CD4-positive, alpha-beta T cell treated with Interleukin-15 for 4 hours (primary cell): ENCODE data around the gene PHYH.
"Not testable (repeated sequence)": the region's sequence is repeated elsewhere in the genome, so short reads cannot be mapped to it uniquely, and the experiment has no call there.

Experiments used
- DNase-seq: peaks from one replicate; pipeline ENCODE4 v3.0.0-alpha.2; 2020; ENCODE audit warnings: low spot score

Gene PHYH

DNA sequence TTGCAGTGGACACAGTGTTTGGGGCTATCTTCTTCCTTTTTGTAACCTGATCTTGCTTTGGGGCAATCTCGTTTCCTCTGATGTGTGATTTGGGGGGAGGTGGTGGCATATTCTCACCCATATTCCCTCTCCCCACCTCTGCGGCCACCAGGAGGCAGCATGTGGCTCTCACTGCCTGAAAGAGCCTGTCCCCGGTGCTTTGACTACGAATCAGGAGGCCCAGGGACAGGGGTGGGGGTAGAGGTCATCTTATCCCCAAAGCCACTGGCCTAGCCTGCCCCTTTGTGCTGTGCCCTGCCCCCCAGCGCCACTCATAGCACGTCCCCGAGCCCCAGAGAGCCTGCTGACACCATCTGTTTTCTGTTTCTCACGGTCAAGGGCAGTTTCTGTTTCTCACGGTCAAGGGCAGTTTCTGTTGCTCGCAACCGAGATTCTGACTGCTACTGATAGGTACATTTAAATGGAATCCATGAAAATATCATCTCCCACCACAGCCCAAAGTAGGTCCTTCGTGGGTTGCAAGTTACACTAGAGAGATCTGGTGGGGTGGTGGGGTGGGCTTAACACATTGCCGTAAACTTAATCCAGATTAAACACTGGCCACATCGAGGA is 28.2 kb downstream of the PHYH start:
- DNase-seq: peak; percentile 48

DNA sequence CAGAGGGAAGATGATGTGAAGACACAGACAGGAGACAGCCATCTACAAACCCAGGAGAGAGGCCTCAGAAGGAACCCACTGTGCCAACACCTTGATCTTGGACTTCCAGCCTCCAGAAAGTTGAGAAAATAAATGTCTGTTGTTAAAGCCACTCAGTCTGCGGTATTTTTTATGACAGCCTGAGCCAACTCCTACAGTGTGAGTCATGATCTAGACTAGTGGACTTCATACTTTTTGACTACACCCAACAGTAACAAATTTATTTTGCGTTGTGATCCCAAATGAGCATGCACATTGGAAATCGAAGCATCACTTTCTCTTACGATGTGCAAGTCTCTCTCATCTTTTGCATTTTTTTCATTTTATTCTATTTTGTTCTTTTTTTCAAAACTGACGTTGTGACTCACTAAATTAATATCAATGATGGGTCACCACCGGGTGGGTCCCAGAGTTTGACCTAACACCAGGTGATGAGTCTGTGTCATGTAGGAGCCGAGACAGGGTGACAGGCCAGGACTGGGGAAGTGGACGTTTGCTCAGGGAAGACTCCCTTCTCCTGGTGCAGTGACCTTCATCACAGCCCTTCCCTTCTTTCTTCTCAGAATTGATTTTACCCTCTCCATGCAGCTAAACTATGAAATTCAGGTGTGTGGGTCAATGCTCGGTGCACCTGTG is 28.9 kb downstream of the PHYH start:
- DNase-seq: no peak

DNA sequence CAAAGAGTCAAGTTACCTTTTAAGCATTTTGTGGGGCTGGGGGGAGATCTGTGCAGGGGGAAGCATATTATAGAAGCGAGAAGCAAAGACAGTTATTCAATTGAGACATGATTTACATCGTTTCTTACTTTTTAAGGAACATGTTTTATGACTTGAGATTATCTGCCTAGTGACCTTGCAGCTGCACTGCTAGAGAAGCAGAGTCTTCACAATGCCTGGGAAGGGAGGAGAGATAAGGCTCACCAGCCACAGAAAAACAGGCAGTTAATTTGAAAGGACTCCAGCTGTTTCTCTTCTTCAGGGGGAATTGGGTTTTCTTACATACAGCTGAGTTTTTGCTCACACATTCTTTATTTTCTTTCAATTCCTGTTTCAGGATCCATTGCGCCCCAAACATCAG is 31.0 kb downstream of the PHYH start:
- DNase-seq: no peak

DNA sequence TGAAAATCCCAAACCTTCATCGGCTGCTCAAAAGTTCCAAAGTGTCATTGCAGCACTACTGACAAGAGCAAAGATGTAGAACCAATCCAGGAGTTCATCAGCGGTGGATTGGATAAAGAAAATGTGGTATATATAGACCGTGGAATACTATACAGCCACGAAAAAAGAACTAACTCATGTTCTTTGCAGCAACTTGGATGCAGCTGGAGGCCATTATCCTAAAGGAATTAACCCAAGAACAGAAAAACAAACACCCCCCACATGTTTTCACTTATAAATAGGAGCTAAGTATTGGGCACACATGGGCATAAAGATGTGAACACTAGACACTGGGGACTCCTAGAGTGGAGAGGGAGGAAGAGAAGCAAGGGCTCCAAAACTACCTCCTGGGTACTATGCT is 31.6 kb downstream of the PHYH start:
- DNase-seq: no peak

DNA sequence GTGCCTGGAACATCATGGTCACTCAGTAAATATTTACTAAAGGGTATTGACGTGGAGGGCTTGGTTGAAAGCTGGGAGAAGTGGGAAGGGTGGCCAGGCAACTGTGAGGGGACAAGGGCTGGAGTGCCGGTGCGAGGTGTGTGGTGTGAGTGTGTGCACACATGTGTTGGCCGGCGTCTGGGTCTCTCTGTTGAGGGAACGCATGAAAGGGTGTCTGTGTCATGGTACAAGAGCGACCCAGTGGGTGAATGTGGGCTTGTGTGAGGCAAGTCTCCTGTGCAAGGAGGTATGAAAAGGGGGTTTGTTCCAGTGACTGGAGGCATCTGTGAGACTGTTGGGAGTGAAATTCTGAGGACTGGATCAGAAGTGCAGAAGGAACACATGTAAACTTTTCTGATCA is 36.3 kb downstream of the PHYH start:
- no peak for DNase-seq

DNA sequence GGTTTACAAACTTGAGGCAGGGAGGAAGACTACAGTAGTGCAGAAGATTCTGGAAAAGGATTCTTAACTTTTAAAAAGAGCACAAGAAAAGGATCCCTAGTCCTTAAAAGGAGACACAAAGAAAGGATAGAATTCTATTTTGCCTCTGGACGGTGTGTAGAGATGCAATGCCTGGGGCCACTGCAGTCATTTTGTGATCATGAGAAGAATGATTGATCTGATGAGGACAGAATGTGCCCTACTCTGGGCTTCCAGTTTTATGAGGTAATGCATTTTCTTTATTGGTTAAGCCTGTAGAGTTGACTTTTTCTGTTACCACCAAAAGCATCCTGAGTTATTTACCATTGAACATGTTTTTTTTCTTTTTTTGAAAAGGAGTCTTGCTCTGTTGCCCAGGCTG is 37.4 kb downstream of the PHYH start:
- DNase-seq: no peak

DNA sequence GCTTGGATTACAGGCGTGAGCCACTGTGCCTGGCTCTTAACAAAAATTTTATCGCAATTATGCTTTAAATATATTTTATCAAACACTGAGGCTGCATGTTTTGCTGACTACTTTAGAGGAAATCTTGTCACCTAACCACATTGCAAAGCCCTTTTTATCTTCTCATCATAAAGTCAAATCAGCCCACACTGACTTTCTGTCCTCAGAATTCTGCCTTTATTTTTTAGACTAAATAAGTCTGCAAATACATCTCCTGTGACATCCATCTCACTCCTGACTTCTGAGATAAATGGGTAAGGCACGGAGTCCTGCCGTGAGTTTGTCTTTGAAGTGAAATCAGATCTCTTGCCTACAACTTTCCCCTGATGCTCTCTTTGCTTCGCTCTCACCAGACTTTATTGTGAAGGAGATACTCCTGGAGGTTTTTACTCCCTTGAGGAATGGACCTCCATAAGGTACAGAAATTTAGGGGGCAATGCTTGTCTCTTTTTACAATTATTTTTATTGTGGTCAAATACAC is 42.2 kb downstream of the PHYH start:
- DNase-seq: no peak

DNA sequence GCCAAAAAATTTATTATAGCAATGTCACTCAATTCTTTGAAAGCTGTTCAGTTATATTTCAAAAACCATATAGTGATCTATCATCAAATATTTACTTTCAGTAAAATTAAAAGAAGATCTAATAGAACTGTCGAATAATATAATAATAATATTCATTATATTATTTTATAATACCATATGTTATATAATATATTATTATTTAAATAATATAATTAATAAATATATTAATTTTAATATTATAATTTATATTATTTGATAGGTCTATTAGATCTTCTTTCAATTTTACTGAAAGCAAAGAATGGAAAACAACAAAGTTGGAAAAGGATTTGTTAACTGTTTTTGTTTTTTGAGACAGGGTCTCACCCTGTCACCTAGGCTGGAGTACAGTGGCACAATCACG is 43.2 kb downstream of the PHYH start:
- no peak for DNase-seq

DNA sequence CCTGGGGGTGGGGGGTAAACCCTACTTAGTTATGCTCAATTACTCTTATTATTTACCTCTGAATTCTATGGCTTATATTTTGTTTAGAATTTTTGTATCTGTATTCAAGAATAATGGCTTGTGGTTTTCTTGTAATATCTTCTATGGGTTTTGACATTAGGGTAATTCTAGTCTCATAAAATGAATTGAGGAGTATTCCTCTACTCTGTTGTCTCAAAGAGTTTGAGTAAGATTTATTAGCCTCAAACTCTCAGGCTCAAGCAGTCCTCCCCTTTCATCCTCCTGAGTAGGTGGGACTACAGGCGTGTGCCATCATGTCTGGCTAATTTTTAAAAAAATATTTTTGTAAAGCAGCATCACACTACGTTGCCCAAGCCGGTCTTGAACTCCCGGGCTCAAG is 46.1 kb downstream of the PHYH start:
- no peak for DNase-seq

DNA sequence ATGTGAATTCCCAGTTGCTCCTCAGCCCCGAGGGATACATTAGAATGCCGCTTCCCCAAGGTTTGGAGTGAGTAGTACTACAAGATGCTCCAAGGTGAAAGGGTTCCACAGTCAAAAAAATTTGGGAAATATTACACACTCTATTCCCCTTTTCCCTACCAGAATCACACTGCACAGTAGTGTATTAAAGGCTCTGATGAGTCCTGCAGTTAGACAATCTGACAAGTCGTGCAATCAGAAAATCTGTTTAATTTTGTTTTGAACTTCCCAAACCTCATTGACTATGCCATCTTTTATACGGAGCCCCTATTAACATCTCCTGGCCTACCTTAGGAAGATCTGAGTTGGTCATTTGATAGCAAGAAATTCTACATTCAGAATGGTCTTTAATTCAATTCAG is 52.1 kb downstream of the PHYH start:
- no peak for DNase-seq

DNA sequence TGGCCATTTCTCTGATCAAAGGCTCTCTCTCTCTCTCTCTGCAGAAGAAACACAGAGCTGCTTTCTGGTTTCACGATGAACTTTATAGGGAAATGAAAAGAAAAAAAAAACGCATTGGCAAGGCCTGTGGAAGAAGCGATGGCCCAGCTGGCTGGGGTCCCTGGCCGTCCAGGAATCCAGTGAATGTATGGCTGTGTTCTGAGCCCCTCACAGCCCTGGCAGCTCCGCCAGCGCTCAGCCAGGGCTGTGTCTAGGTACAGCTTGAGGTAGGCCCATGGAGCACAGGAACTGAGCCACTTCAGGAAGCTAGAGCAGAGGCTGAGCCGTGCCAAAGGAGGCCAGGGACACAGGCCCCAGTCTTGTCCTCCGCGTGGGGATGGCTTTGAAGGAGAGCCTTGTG is 52.6 kb downstream of the PHYH start:
- DNase-seq: no peak

DNA sequence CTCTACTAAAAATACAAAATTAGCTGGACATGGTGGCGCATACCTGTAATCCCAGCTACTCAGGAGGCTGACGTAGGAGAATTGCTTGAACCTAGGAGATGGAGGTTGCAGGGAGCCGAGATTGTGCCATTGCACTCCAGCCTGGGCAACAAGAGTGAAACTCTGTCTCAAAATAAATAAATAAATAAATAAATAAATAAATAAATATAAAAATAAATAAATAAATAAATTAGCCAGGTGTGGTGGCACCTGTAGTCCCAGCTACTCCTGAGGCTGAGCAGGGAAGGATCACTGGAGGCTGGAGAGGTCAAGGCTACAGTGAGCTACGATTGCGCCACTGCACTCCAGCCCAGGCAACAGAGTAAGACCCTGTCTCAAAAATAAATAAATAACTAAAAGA is 57.6 kb downstream of the PHYH start:
- DNase-seq: not testable (repeated sequence)

DNA sequence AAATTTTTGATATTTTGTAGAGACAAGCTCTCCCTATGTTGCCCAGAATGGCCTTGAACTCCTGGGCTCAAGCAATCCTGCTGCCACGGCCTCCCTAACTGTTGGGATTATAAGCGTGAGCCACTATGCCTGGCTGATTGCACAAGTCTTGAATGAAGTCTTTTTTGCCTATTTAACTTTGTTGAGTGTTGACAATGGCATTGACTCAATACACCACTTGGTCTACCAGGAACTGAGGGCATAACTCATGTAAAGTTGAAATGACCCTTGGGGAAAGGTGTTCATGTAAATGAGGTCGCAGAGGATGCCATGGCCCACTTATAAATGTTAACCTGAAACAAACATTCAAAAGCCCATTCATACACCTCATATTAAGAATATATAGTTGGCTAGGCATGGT is 58.3 kb downstream of the PHYH start:
- DNase-seq: no peak

DNA sequence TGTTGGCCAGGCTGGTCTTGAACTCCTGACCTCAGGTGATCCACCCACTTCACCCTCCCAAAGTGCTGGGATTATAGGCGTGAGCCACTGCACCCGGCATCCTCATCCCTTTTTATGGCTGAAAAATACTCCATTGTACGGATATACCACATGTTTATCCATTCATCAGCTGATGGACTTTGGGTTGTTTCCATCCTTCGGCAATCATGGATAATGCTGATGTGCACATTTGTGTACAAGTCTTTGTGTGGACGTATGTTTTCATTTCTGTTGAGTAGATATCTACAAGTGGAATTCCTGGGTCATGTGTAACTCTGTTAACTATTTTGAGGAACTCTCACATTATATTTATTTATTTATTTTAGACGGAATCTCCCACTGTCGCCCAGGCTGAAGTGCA is 59.9 kb downstream of the PHYH start:
- no peak for DNase-seq

DNA sequence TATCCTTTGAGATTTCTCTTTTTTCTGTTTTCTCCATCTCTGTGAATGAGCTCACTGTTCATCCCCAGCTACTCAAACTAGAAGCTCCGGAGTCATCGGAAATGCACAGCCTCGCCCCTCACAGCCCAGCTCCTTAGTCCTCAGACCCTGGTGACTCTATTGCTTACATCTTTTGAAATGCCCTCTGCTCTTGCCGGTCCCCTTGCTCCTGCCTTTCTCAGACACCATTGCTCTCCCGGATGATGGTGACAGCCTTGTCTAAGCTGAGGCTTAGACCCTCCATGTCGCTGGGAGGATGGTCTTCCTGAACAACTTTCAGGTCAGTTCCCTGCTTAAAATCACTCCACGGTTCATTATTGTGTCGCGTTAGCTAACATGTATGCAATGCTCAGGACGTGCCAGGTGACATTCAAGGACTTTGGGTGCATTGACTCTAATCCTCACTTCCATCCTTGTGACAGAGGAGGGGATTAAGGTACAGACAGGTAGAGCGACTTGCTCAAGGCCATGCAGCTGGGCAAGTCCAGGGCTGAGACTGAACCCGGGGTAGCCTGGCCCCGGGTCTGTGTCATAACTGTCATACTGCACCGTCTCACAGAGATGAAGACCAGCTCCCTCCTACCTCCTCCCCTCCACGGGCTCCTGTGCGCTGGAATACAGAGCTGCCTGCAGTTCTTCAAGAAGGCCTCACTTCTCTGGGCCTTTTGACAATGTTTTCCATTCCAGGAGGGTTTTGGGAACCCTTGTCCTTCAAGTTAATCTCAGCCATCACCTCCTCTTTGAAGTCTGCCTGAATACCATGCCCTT is 61.4 kb downstream of the PHYH start:
- DNase-seq: no peak

DNA sequence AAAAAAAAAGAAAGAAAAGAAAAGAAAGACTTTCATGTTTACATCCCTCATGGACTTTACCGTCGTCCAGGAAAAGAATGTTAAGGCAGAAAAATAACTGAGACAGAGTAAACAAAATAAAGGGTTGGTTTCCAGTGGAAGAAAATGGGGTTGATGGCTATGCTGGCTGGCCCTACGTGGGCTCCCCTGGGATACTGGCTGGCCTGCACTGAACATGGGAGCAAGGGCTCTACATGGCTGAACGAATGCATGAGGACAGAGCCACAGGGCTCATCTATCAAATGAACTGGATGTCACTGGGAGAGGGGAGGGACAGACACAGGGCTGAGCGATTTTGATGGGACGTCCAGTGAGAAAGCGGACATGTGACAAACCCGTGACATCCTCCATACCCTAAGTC is 63.2 kb downstream of the PHYH start:
- DNase-seq: no peak

DNA sequence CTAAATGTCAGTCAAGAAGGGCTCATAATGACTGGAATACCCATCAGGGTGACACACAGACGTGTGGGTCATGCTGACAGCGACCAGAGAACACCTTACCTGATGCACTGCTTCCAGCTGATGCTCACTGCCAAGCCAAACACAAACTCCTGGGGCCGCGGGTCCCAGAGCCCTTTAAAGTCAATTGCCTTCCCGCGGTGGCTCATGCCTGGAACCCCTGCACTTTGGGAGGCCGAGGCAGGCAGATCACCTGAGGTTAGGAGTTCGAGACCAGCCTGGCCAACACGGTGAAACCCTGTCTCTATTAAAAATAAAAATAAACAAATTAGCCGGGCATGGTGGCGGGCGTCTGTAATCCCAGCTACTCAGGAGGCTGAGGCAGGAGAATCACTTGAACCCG is 65.1 kb downstream of the PHYH start:
- DNase-seq: not testable (repeated sequence)

DNA sequence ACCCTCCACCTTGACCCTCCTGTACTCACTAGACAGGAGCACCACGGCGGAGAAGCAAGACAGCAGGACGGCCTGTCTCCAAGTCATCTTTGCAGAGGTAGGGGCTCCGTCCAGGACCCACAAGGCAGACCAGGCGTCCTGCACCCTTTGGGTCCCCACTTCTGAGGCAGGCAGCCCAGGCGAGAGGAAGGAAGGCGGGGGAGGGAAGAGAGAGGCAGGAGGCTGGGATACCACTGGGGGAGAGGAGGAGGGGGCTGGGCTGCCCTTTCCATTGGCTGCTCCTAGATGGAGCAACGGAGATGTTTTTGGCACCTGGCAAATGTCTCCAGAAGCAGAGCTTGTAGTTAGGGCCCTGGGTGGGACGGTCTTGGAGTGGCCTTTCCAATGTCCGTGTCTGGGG is 65.7 kb downstream of the PHYH start, which contains the start of gene UCMA:
TSS of gene UCMA (minus strand) at position 203 of the 400 bp plus-strand sequence. CDS start at position 87, 116 bp downstream.
- no peak for DNase-seq

DNA sequence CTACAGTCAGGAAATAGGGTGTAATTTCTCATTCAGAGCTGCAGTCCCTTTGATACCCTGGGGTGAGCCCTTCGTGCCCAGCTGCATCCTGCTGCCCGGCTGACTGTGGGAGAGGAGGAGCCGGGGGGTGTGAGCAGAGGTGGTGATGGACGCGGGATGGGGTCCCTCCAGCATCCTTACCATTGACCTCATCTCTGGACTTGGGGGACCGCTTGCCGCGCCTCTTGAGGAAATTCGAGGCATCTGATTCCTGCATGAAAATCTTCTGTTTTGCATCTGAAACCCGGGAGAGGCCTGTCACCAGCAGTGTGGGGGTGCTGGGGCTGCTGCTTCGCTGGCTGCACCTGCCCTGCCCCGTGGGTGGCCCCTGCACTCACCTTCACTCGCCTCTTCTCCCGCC is 66.5 kb downstream of the PHYH start:
- no peak for DNase-seq

DNA sequence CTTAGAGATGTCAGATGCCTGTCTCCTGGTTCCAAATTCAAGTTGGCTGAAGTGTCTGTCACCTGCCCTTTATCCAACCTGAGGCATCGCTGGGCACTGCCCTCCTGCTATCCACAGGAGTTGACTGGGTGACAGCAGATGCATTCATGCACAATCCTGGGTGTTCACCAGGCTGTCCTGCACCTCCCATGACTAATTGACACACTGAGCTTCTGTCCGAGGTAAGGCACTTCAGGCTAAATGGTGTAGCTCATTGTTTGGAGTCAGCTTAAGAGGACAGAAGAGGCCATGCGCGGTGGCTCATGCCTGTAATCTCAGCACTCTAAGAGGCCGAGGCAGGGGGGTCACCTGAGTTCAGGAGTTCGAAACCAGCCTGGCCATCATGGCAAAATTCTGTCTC is 68.1 kb downstream of the PHYH start:
- no peak for DNase-seq

DNA sequence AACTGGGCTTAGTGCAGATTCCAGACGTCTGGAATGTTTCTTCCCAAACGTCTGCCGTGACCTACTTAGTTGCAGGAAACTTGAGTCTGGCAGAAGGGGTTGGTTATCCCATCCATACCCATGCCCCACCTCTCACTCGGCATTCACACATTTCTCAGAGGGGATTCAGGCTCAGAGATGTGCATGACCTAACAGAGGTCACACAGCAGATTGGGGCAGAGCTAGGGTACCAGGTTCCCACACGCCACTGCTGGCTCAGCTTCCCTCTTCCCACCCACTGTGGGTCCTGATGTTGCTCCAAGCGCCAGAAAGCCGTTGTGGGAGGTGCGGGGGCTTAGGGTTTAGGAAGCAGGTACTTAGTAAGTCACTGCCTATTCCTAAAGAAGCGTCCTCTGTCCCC is 68.7 kb downstream of the PHYH start:
- DNase-seq: no peak
